GM23338 (cell line): ENCODE results near the gene TNFRSF12A. TPM values are rescaled to one million over a fixed set of nuclear protein-coding genes. Genes with fewer than 3 reads are reported as not detected.
A peak's percentile ranks its signal among the peaks of the same experiment; 100 is the strongest.

Experiments used
- ATAC-seq: fragments of 200-7000 bp; cut with Tn5 transposase; 3 replicates; pipeline ENCODE4 v1.9.1; 2020
- DNase-seq: peaks from one replicate; pipeline ENCODE4 v3.0.0-alpha.2; 2015; ENCODE audit warnings: low spot score
- H2AFZ ChIP-seq: fragments of 200-600 bp; sonication (generic); 2 replicates; pipeline ENCODE4 v1.8.0; 2016; ENCODE audit warnings: antibody characterized with exemption, mild to moderate bottlenecking, moderate library complexity
- H3F3A ChIP-seq: fragments of 200-600 bp; sonication (generic); replicated peaks from 2 replicates; pipeline ENCODE4 v1.8.0; 2017; ENCODE audit warnings: antibody characterized with exemption, mixed run types, low read depth
- H3K27ac ChIP-seq: fragments of 200-600 bp; sonication (generic); 2 replicates; pipeline ENCODE4 v1.6.1; 2016; ENCODE audit warnings: low read depth
- H3K27me3 ChIP-seq: fragments of 200-600 bp; sonication (generic); 2 replicates; pipeline ENCODE4 v1.8.0; 2016; ENCODE audit warnings: mild to moderate bottlenecking, mixed run types, moderate library complexity; ENCODE audit not compliant: insufficient read depth
- H3K36me3 ChIP-seq: fragments of 200-600 bp; sonication (generic); 2 replicates; pipeline ENCODE4 v1.8.0; 2016; ENCODE audit warnings: mild to moderate bottlenecking; ENCODE audit not compliant: insufficient read depth
- H3K4me1 ChIP-seq: fragments of 200-600 bp; sonication (generic); 2 replicates; pipeline ENCODE4 v1.8.0; 2016; ENCODE audit warnings: mild to moderate bottlenecking, moderate library complexity; ENCODE audit not compliant: insufficient read depth
- H3K4me2 ChIP-seq: fragments of 200-600 bp; sonication (generic); 2 replicates; pipeline ENCODE4 v1.7.1; 2017; ENCODE audit warnings: mixed run types
- H3K4me3 ChIP-seq: fragments of 200-600 bp; sonication (generic); 2 replicates; pipeline ENCODE4 v1.6.1; 2016; ENCODE audit warnings: mixed run types
- H3K79me2 ChIP-seq: fragments of 200-600 bp; sonication (generic); replicated peaks from 2 replicates; pipeline ENCODE4 v1.8.0; 2017; ENCODE audit warnings: mild to moderate bottlenecking; ENCODE audit not compliant: insufficient read depth
- H3K9me2 ChIP-seq: fragments of 200-600 bp; sonication (generic); 2 replicates; pipeline ENCODE4 v1.8.0; 2017; ENCODE audit not compliant: insufficient read depth
- H4K20me1 ChIP-seq: fragments of 200-600 bp; sonication (generic); replicated peaks from 2 replicates; pipeline ENCODE4 v1.8.0; 2017; ENCODE audit warnings: mild to moderate bottlenecking; ENCODE audit not compliant: insufficient read depth
- H3K27ac Mint-ChIP-seq: 2 replicates; pipeline ENCODE4 v1.8.0; 2020; ENCODE audit warnings: inconsistent platforms, mild to moderate bottlenecking, moderate library complexity, mixed read lengths
- H3K27me3 Mint-ChIP-seq: 3 replicates; pipeline ENCODE4 v1.8.0; 2022; ENCODE audit warnings: low read depth, mild to moderate bottlenecking, moderate library complexity, mixed read lengths, inconsistent platforms; ENCODE audit not compliant: insufficient read depth, poor library complexity
- H3K36me3 Mint-ChIP-seq: 3 replicates; pipeline ENCODE4 v1.8.0; 2021; ENCODE audit warnings: low read depth, mild to moderate bottlenecking, inconsistent platforms, moderate library complexity, mixed read lengths
- H3K4me1 Mint-ChIP-seq: 3 replicates; pipeline ENCODE4 v1.8.0; 2020; ENCODE audit warnings: mild to moderate bottlenecking, inconsistent platforms, mixed read lengths
- H3K4me3 Mint-ChIP-seq: 3 replicates; pipeline ENCODE4 v1.8.0; 2021; ENCODE audit warnings: moderate library complexity, mild to moderate bottlenecking, inconsistent platforms, mixed read lengths
- H3K9me3 Mint-ChIP-seq: 3 replicates; pipeline ENCODE4 v1.8.0; 2020; ENCODE audit warnings: moderate library complexity, mild to moderate bottlenecking, inconsistent platforms, mixed read lengths
- CREB1 ChIP-seq: fragments of 250-450 bp; sonication (Bioruptor Pico); IDR thresholded peaks from 2 replicates; pipeline ENCODE4 v1.5.0; 2020; ENCODE audit warnings: low read depth, mild to moderate bottlenecking, moderate library complexity
- ETS1 ChIP-seq: IDR thresholded peaks from 2 replicates; pipeline ENCODE4 v1.6.1; 2016; ENCODE audit warnings: antibody characterized with exemption
- EZH2 ChIP-seq: fragments of 200-600 bp; sonication (generic); IDR thresholded peaks from one replicate; pipeline ENCODE4 v1.8.0; 2017; ENCODE audit warnings: antibody characterized with exemption, mild to moderate bottlenecking, low read depth; ENCODE audit not compliant: unreplicated experiment
- EZH2phosphoT487 ChIP-seq: fragments of 200-600 bp; sonication (generic); IDR thresholded peaks from one replicate; pipeline ENCODE4 v1.8.1; 2018; ENCODE audit warnings: antibody characterized with exemption; ENCODE audit not compliant: unreplicated experiment
- JUNB ChIP-seq: IDR thresholded peaks from one replicate; pipeline ENCODE4 v1.6.1; 2016; ENCODE audit warnings: antibody characterized with exemption; ENCODE audit not compliant: unreplicated experiment
- POLR2AphosphoS5 ChIP-seq: IDR thresholded peaks from 2 replicates; pipeline ENCODE4 v1.6.1; 2016; ENCODE audit warnings: antibody characterized with exemption, low read depth
- STAT1 ChIP-seq: IDR thresholded peaks from one replicate; pipeline ENCODE4 v1.6.1; 2016; ENCODE audit warnings: antibody characterized with exemption; ENCODE audit not compliant: unreplicated experiment
- ZNF114 ChIP-seq: fragments of 250-450 bp; sonication (Bioruptor Pico); IDR thresholded peaks from 2 replicates; pipeline ENCODE4 v1.5.0; 2020; ENCODE audit warnings: mild to moderate bottlenecking, moderate library complexity
- ZNF331 ChIP-seq: fragments of 250-450 bp; sonication (Bioruptor Pico); IDR thresholded peaks from 2 replicates; pipeline ENCODE4 v1.5.0; 2020; ENCODE audit warnings: low read depth, mild to moderate bottlenecking, moderate library complexity
- polyA plus RNA-seq: library from polyadenylated mRNA; unstranded; fragments of >200 nt; fragmentation: Nextera tagmentation; extraction: Ambion mirVana; gene quantifications from 2 replicates; pipeline ENCODE4 v1.2.1, GENCODE V29; 2016
- total RNA-seq: library from RNA; depleted of rRNA; stranded (reverse); fragments of >200 nt; shearing (Covaris generic); gene quantifications from 2 replicates; pipeline ENCODE4 v1.2.3, GENCODE V29; 2014
- TF ChIP-seq, protein P1 (sequence below), 2 experiments: fragments of 200-600 bp in 1 of 2; sonication (generic) in 1 of 2; conservative IDR thresholded peaks; 2 replicates each; pipeline versions ENCODE4 v1.5.1 to v1.6.1; 2016 to 2017; ENCODE audit warnings: antibody characterized with exemption in 2 of 2, low read depth in 2 of 2, mild to moderate bottlenecking in 2 of 2, moderate library complexity in 1 of 2

Gene TNFRSF12A
- total and polyA plus RNA-seq, 2 experiments from 2014 or later = 78.0 to 152 TPM

GRCh38 chr16:3036726-3037315, 16.7 kb downstream of the TNFRSF12A start, which contains the start of gene BICDL2:
Gene BICDL2 (minus strand): TSS chr16:3036944. CDS start chr16:3035496, 1,448 bp downstream.
- Histone ChIP-seq H3K27me3 (no peaks in the 10 kb centered on the region), H3K36me3 (no peaks in the 10 kb centered on the region), H3K4me3 (peak within 1 kb of the TSS; percentile 84), H3F3A (peaks cover 22% of the 10 kb centered on the region; the same call in 1 of the 2 replicates), H4K20me1 (peaks cover 11% of the 10 kb centered on the region), H3K4me2 (peak within 1 kb of the TSS; percentile 96), H3K9me2 (no peaks in the 10 kb centered on the region), H2AFZ (no peak within 1 kb of the TSS), H3K4me1 (peaks cover 24% of the 10 kb centered on the region; the same call in 1 of the 2 replicates), H3K79me2 (no peaks in the 10 kb centered on the region), H3K27ac (no peak within 1 kb of the TSS)
- TF ChIP-seq ETS1 (peak; percentile 43; the same call in 1 of the 2 replicates), CREB1 (CRISPR knock-in tag) (no peak), EZH2 (no peak), ZNF331 (CRISPR knock-in tag) (no peak), STAT1 (no peak), POLR2AphosphoS5 (peak; percentile 87)
- Mint-ChIP-seq H3K27me3 (peaks cover 19% of the 10 kb centered on the region), H3K36me3 (peaks cover 22% of the 10 kb centered on the region), H3K9me3 (peaks cover 4% of the 10 kb centered on the region; the same call in 2 of the 3 replicates), H3K4me3 (peak within 1 kb of the TSS; percentile 81), H3K4me1 (peaks cover 30% of the 10 kb centered on the region), H3K27ac (no peak within 1 kb of the TSS; the same call in 1 of the 2 replicates)
- ATAC-seq (peak; percentile 82), DNase-seq (peak; percentile 93)

DNA sequence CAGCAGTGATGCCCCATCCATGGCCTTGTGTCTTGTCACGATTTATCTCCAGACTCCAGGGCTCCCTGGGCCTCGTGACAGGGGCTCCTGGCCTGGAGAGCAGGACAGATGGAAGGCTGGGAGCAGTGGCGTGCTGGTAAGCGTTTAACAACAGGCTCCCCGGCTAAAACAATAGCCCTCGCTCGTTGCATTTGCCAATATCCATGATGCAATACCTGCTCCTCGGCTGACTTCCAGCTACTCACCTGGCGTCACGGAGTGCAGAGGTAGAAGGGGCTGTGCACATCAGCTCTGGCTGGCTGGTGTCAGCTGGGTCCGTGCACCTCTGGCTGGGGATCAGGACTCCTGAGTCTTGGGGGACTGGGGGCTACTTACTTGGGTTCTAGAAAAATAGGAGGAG, 18.1 kb downstream of the TNFRSF12A start:
- H3K27me3 Mint-ChIP-seq = peaks cover 18% of the 10 kb centered on the region
- Histone ChIP-seq H3K36me3 (no peaks in the 10 kb centered on the region), H2AFZ (no peak overlapping the region), H3K27ac (peak overlapping the region; percentile 64; the same call in 1 of the 2 replicates), H3K9me2 (no peaks in the 10 kb centered on the region), H3K27me3 (no peaks in the 10 kb centered on the region), H3K4me2 (peak overlapping the region; percentile 65), H3K4me3 (0 out of 2 replicates have a peak overlapping the region, but pooled peaks have one; percentile 20), H3K79me2 (no peaks in the 10 kb centered on the region), H4K20me1 (peaks cover 3% of the 10 kb centered on the region; the same call in 1 of the 2 replicates), H3F3A (peaks cover 15% of the 10 kb centered on the region; the same call in 1 of the 2 replicates), H3K4me1 (peaks cover 21% of the 10 kb centered on the region; the same call in 1 of the 2 replicates)
- H3K27ac Mint-ChIP-seq = peak overlapping the region; percentile 96
- H3K4me1 Mint-ChIP-seq = peaks cover 22% of the 10 kb centered on the region
- peaks cover 12% of the 10 kb centered on the region for H3K36me3 Mint-ChIP-seq
- H3K4me3 Mint-ChIP-seq = peak overlapping the region; percentile 81; the same call in 1 of the 3 replicates
- peak; percentile 25 for ATAC-seq
- TF ChIP-seq EZH2phosphoT487 = no peak
- TF ChIP-seq POLR2AphosphoS5 = peak; percentile 44; the same call in 1 of the 2 replicates
- DNase-seq = peak; percentile 89
- peaks cover 4% of the 10 kb centered on the region; the same call in 2 of the 3 replicates for H3K9me3 Mint-ChIP-seq

- H3K4me2 ChIP-seq = peak overlapping the region; percentile 65
- Mint-ChIP-seq H3K27ac (no peak overlapping the region), H3K4me1 (peaks cover 22% of the 10 kb centered on the region), H3K4me3 (no peak overlapping the region), H3K27me3 (peaks cover 14% of the 10 kb centered on the region), H3K36me3 (peaks cover 14% of the 10 kb centered on the region), H3K9me3 (peaks cover 4% of the 10 kb centered on the region; the same call in 1 of the 3 replicates)
- DNase-seq = no peak
- H3K27me3 ChIP-seq = peaks cover 2% of the 10 kb centered on the region; the same call in 1 of the 2 replicates
- no peaks in the 10 kb centered on the region for H3K9me2 ChIP-seq
- H3K27ac ChIP-seq = no peak overlapping the region
- H3K36me3 ChIP-seq = no peaks in the 10 kb centered on the region
- no peak for ATAC-seq
- no peak overlapping the region for H2AFZ ChIP-seq
- H3K79me2 ChIP-seq = no peaks in the 10 kb centered on the region; the same call in 1 of the 2 replicates
- no peak overlapping the region for H3K4me3 ChIP-seq
- H4K20me1 ChIP-seq = peaks cover 3% of the 10 kb centered on the region; the same call in 1 of the 2 replicates
- peaks cover 21% of the 10 kb centered on the region; the same call in 1 of the 2 replicates for H3K4me1 ChIP-seq
- H3F3A ChIP-seq = peaks cover 14% of the 10 kb centered on the region; the same call in 1 of the 2 replicates
- no peak for TF ChIP-seq POLR2AphosphoS5
- TF ChIP-seq ZNF331 (CRISPR knock-in tag) = no peak
- TF ChIP-seq ZNF114 (CRISPR knock-in tag) = no peak
- TF ChIP-seq JUNB = no peak
- TF ChIP-seq EZH2 = no peak
- TF ChIP-seq, protein P1, sequence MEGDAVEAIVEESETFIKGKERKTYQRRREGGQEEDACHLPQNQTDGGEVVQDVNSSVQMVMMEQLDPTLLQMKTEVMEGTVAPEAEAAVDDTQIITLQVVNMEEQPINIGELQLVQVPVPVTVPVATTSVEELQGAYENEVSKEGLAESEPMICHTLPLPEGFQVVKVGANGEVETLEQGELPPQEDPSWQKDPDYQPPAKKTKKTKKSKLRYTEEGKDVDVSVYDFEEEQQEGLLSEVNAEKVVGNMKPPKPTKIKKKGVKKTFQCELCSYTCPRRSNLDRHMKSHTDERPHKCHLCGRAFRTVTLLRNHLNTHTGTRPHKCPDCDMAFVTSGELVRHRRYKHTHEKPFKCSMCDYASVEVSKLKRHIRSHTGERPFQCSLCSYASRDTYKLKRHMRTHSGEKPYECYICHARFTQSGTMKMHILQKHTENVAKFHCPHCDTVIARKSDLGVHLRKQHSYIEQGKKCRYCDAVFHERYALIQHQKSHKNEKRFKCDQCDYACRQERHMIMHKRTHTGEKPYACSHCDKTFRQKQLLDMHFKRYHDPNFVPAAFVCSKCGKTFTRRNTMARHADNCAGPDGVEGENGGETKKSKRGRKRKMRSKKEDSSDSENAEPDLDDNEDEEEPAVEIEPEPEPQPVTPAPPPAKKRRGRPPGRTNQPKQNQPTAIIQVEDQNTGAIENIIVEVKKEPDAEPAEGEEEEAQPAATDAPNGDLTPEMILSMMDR (conservative IDR thresholded peaks at IDR 0.05; ENCODE audit: low read depth in 2 of 2) = no peak
- no peak for TF ChIP-seq CREB1 (CRISPR knock-in tag)
- TF ChIP-seq STAT1 = no peak
Observed at GRCh38 chr16:3038896-3039295, 18.7 kb downstream of the TNFRSF12A start.
